Smooth muscle cell (in vitro differentiated cells): ENCODE results near the gene FOLR3. TPM values are rescaled to one million over a fixed set of nuclear protein-coding genes. Genes with fewer than 3 reads are reported as not detected.

Source experiments
- DNase-seq: peaks from one replicate; lab custom pipeline; 2025; ENCODE audit not compliant: unreplicated experiment; lab: John Stamatoyannopoulos, UW
- H2AFZ ChIP-seq: fragments of 200-600 bp; sonication (generic); 2 replicates; pipeline ENCODE4 v1.6.0; 2016; ENCODE audit warnings: antibody characterized with exemption, low read depth, mild to moderate bottlenecking
- H3F3A ChIP-seq: fragments of 200-600 bp; sonication (generic); 2 replicates; pipeline ENCODE4 v1.6.0; 2017; ENCODE audit warnings: antibody characterized with exemption, low read depth
- H3K27ac ChIP-seq: fragments of 200-600 bp; sonication (generic); 2 replicates; pipeline ENCODE4 v1.5.1; 2016; ENCODE audit warnings: low read depth, mild to moderate bottlenecking
- H3K27me3 ChIP-seq: fragments of 200-600 bp; sonication (generic); 2 replicates; pipeline ENCODE4 v1.6.1; 2016; ENCODE audit warnings: low read depth, mild to moderate bottlenecking
- H3K36me3 ChIP-seq: fragments of 200-600 bp; sonication (generic); 2 replicates; pipeline ENCODE4 v1.5.1; 2016; ENCODE audit warnings: low read depth
- H3K4me1 ChIP-seq: fragments of 200-600 bp; sonication (generic); 2 replicates; pipeline ENCODE4 v1.5.1; 2016; ENCODE audit warnings: low read depth
- H3K4me2 ChIP-seq: fragments of 200-600 bp; sonication (generic); 2 replicates; pipeline ENCODE4 v1.6.0; 2016; ENCODE audit warnings: mild to moderate bottlenecking
- H3K4me3 ChIP-seq: fragments of 200-600 bp; sonication (generic); 2 replicates; pipeline ENCODE4 v1.5.1; 2016; ENCODE audit warnings: mild to moderate bottlenecking
- H3K79me2 ChIP-seq: fragments of 200-600 bp; sonication (generic); 2 replicates; pipeline ENCODE4 v1.6.0; 2016; ENCODE audit warnings: low read depth, mild to moderate bottlenecking
- H3K9ac ChIP-seq: fragments of 200-600 bp; sonication (generic); 2 replicates; pipeline ENCODE4 v1.6.0; 2016; ENCODE audit warnings: low read depth
- H3K9me3 ChIP-seq: fragments of 200-600 bp; sonication (generic); replicated peaks from 2 replicates; pipeline ENCODE4 v1.5.1; 2016; ENCODE audit warnings: low read depth
- H4K20me1 ChIP-seq: fragments of 200-600 bp; sonication (generic); 2 replicates; pipeline ENCODE4 v1.6.0; 2016; ENCODE audit warnings: low read depth
- WGBS: methylation state at CpG from one replicate; pipeline ENCODE4 v1.1.7; 2016; ENCODE audit warnings: low lambda C conversion rate; 5-methylcytosine and 5-hydroxymethylcytosine counted together
- polyA plus RNA-seq: library from polyadenylated mRNA; unstranded; fragments of >200 nt; fragmentation: Nextera tagmentation; extraction: Ambion mirVana; gene quantifications from 2 replicates; pipeline ENCODE4 v1.2.1, GENCODE V29; 2016
- total RNA-seq: library from RNA; depleted of rRNA; stranded (reverse); fragments of >200 nt; gene quantifications from 2 replicates; pipeline ENCODE4 v1.2.3, GENCODE V29; 2014
- TF ChIP-seq, protein P1 (sequence below): fragments of 200-600 bp; sonication (generic); IDR thresholded peaks from 2 replicates; pipeline ENCODE4 v1.5.1; 2017; ENCODE audit warnings: borderline replicate concordance, mild to moderate bottlenecking, antibody characterized with exemption; ENCODE audit not compliant: insufficient read depth, poor library complexity, severe bottlenecking

FOLR3 gene
- total and polyA plus RNA-seq, 2 experiments from 2014 or later = not detected

- peaks cover 11% of the 10 kb centered on the region for H3K4me1 ChIP-seq
- no peaks in the 10 kb centered on the region for H3K9me3 ChIP-seq
- no peaks in the 10 kb centered on the region for H3F3A ChIP-seq
- TF ChIP-seq, protein P1, sequence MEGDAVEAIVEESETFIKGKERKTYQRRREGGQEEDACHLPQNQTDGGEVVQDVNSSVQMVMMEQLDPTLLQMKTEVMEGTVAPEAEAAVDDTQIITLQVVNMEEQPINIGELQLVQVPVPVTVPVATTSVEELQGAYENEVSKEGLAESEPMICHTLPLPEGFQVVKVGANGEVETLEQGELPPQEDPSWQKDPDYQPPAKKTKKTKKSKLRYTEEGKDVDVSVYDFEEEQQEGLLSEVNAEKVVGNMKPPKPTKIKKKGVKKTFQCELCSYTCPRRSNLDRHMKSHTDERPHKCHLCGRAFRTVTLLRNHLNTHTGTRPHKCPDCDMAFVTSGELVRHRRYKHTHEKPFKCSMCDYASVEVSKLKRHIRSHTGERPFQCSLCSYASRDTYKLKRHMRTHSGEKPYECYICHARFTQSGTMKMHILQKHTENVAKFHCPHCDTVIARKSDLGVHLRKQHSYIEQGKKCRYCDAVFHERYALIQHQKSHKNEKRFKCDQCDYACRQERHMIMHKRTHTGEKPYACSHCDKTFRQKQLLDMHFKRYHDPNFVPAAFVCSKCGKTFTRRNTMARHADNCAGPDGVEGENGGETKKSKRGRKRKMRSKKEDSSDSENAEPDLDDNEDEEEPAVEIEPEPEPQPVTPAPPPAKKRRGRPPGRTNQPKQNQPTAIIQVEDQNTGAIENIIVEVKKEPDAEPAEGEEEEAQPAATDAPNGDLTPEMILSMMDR = no peak
- WGBS = 100% methylated on average over 1 of the region's 1 CpG
- no peak overlapping the region for H3K27ac ChIP-seq
- H3K36me3 ChIP-seq = no peaks in the 10 kb centered on the region
- no peak overlapping the region for H3K4me2 ChIP-seq
- DNase-seq = no peak
- H3K9ac ChIP-seq = no peak overlapping the region
- no peaks in the 10 kb centered on the region for H4K20me1 ChIP-seq
- H3K79me2 ChIP-seq = no peaks in the 10 kb centered on the region
- no peak overlapping the region for H2AFZ ChIP-seq
- no peaks in the 10 kb centered on the region for H3K27me3 ChIP-seq
- H3K4me3 ChIP-seq = no peak overlapping the region
Observed at GRCh38 chr11:72188267-72188666, 52.7 kb downstream of the FOLR3 start.

Other genes with a start within 250 kb of the FOLR3 start
- gene XNDC1N, start 207.1 kb upstream of the FOLR3 start, total RNA-seq = 1.1 and 7.1 TPM in 2 replicates
- 1.4 and 1.9 TPM in 2 replicates for gene XNDC1N, start 207.1 kb upstream of the FOLR3 start, polyA plus RNA-seq
- gene RNF121, start 206.7 kb upstream of the FOLR3 start, total RNA-seq = 35.3 and 49.5 TPM in 2 replicates
- gene RNF121, start 206.7 kb upstream of the FOLR3 start, polyA plus RNA-seq = 34.4 and 34.9 TPM in 2 replicates
- 4.5 and 10.5 TPM in 2 replicates for gene IL18BP, start 136.8 kb upstream of the FOLR3 start, total RNA-seq
- gene IL18BP, start 136.8 kb upstream of the FOLR3 start, polyA plus RNA-seq = 0.55 and 4.6 TPM in 2 replicates
- 79.4 and 107 TPM in 2 replicates for gene NUMA1, start 55.2 kb upstream of the FOLR3 start, total RNA-seq
- 72.4 and 92.1 TPM in 2 replicates for gene NUMA1, start 55.2 kb upstream of the FOLR3 start, polyA plus RNA-seq
- 1.1 and 3.4 TPM in 2 replicates for gene LRRC51, start 54.9 kb upstream of the FOLR3 start, total RNA-seq
- gene LRRC51, start 54.9 kb upstream of the FOLR3 start, polyA plus RNA-seq = 6.1 and 7.1 TPM in 2 replicates
- gene LAMTOR1, start 32.4 kb upstream of the FOLR3 start, total RNA-seq = 72.2 and 74.1 TPM in 2 replicates
- gene LAMTOR1, start 32.4 kb upstream of the FOLR3 start, polyA plus RNA-seq = 117 and 148 TPM in 2 replicates
- not detected in 2 replicates for gene TOMT, start 29.8 kb upstream of the FOLR3 start, total RNA-seq
- not detected in 2 replicates for gene TOMT, start 29.8 kb upstream of the FOLR3 start, polyA plus RNA-seq
- gene ANAPC15, start 23.0 kb upstream of the FOLR3 start, total RNA-seq = 12.2 and 19.0 TPM in 2 replicates
- gene ANAPC15, start 23.0 kb upstream of the FOLR3 start, polyA plus RNA-seq = 42.2 and 51.9 TPM in 2 replicates
- 8.5 and 9.4 TPM in 2 replicates for gene FOLR1, start 56.4 kb downstream of the FOLR3 start, total RNA-seq
- 8.1 and 15.0 TPM in 2 replicates for gene FOLR1, start 56.4 kb downstream of the FOLR3 start, polyA plus RNA-seq
- gene FOLR2, start 81.1 kb downstream of the FOLR3 start, total RNA-seq = not detected in 2 replicates
- gene FOLR2, start 81.1 kb downstream of the FOLR3 start, polyA plus RNA-seq = not detected in 2 replicates
- 66.0 and 71.6 TPM in 2 replicates for gene INPPL1, start 89.0 kb downstream of the FOLR3 start, total RNA-seq
- 95.6 and 104 TPM in 2 replicates for gene INPPL1, start 89.0 kb downstream of the FOLR3 start, polyA plus RNA-seq
- gene PHOX2A, start 108.5 kb downstream of the FOLR3 start, total RNA-seq = not detected in 2 replicates
- 0.13 TPM in 1 of 2 replicates, not detected in the other for gene PHOX2A, start 108.5 kb downstream of the FOLR3 start, polyA plus RNA-seq